Body of pancreas (tissue), 4 donors: ENCODE data around the gene MOV10L1. TPM values are rescaled to one million over a fixed set of nuclear protein-coding genes. Genes with fewer than 3 reads are reported as not detected.

ENCODE experiments used
- ATAC-seq: fragments of 150-250 bp; one replicate; pipeline ENCODE4 v1.9.1; 2016
- DNase-seq, 4 donors: peaks; one replicate each; pipeline ENCODE4 v3.0.0-alpha.2; 2019
- H3K27ac ChIP-seq, 4 donors: fragments of 200-600 bp; sonication (generic); 1 replicate in 3 of 4; 2 replicates in 1 of 4; pipeline versions ENCODE4 v1.5.1 to v1.6.1; 2016 to 2019; ENCODE audit warnings: mild to moderate bottlenecking in 1 of 4, mixed read lengths in 1 of 4, moderate library complexity in 1 of 4
- H3K27me3 ChIP-seq, 2 donors: fragments of 200-600 bp; sonication (generic); one replicate each; pipeline ENCODE4 v1.6.0; 2016; ENCODE audit warnings: mild to moderate bottlenecking in 1 of 2
- H3K36me3 ChIP-seq, 2 donors: fragments of 200-600 bp; sonication (generic); replicated peaks in 1 of 2; 2 replicates each; pipeline ENCODE4 v1.5.1; 2016; ENCODE audit warnings: low read depth in 2 of 2; ENCODE audit not compliant: insufficient read depth in 1 of 2
- H3K4me1 ChIP-seq: fragments of 200-600 bp; sonication (generic); one replicate; pipeline ENCODE4 v1.6.0; 2016
- H3K4me3 ChIP-seq, 2 donors: fragments of 200-600 bp; sonication (generic); 1 replicate in 1 of 2; 2 replicates in 1 of 2; pipeline ENCODE4 v1.5.1; 2016 to 2019
- H3K9me3 ChIP-seq, 3 donors: fragments of 200-600 bp; sonication (generic); 1 replicate in 2 of 3; 2 replicates in 1 of 3; pipeline ENCODE4 v1.5.1; 2016
- CTCF ChIP-seq, 7 experiments: fragments of 450-650 bp in 4 of 7; fragments of 200-600 bp in 3 of 7; sonication (generic) in 3 of 7; IDR thresholded peaks; one replicate each; pipeline ENCODE4 v1.5.1; 2016 to 2019; ENCODE audit warnings: antibody characterized with exemption in 7 of 7
- POLR2A ChIP-seq, 3 donors: fragments of 450-650 bp; IDR thresholded peaks; one replicate each; pipeline ENCODE4 v1.6.1; 2016; ENCODE audit warnings: antibody characterized with exemption in 3 of 3, mild to moderate bottlenecking in 2 of 3
- WGBS, 2 donors: methylation state at CpG; one replicate each; pipeline ENCODE4 v1.1.5; 2017; 5-methylcytosine and 5-hydroxymethylcytosine counted together
- intact Hi-C: fragments of 100-400 bp; cut with DNase I; formaldehyde crosslinking; loops from one replicate; pipeline ENCODE4 v1.15.1; 2023
- total RNA-seq, 2 donors: library from RNA; depleted of rRNA; stranded (reverse); fragments of >200 nt; gene quantifications; one replicate each; pipeline ENCODE4 v1.1.0, GENCODE V29; 2016

Gene MOV10L1
- total RNA-seq, 2 donors from 2014 or later, result 0.52 TPM; not detected in 1

DNA sequence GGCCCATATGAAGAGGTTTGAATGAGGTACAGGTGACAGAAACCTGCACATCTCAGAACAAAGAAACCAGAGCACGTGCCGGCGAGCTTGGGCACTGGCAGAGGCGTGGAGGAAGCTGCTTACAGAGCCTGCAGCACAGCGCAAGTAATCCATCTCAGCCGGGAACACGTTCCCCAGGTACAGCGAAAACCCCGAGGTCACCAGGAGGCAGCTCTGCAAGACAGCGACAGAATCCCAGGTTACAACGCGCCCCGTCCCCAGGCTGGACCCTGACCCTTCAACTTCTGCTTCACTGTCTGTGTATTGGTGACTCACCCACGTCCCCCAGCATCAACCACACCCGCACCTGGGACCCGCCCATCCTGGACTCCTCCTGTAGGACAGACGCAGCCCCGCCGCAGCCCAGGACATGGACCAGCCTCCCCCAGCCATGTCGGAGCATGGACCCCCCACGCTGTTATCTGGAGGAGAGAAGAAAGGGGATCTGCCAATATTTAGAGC is 6.8 kb upstream of the MOV10L1 start:
- H3K9me3 ChIP-seq, result no peaks in the 10 kb centered on the region
- H3K4me3 ChIP-seq, result no peak overlapping the region
- intact Hi-C loops, result no loop called here
- H3K36me3 ChIP-seq, result no peaks in the 10 kb centered on the region
- ATAC-seq (no peak), DNase-seq (no peak)
- no peak overlapping the region for H3K27ac ChIP-seq
- peaks cover 0 to 3% of the 10 kb centered on the region in 2 donors for H3K27me3 ChIP-seq
- no peaks in the 10 kb centered on the region for H3K4me1 ChIP-seq
- 63 to 69% methylated on average over 21 of the region's 21 CpGs for WGBS, 2 donors
- TF ChIP-seq CTCF (IDR thresholded peaks at IDR 0.05) (no peak), POLR2A (IDR thresholded peaks at IDR 0.05) (no peak)

DNA sequence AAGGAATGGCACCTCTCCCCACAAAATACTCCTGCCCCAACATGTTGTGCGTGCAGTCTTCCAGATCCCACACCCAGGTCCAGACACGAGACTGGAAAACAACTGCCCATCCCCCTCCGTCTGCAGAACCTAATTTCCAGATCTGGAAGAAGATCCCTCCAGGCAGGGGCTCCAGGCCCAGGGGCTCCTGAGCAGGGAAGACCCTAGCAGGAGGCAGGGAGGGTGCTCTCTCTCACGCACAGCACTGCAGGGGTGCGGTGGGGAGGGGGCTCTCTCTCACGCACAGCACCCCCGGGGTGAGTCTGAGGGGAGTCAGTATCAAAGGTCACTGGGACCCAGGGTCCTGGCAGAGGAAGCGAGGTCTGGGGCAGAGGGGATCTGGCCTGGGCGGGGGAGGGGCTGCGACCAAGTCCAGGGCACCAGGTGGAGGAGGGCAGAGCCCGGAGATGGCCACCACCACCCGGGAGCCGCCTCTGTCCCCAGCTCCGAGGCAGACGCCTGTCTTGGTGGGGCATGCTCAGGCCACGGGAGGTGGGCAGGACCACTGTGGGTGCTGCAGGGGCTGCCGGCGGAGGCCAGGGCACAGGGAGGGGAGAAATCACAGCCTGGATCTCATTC is 6.2 kb upstream of the MOV10L1 start:
- no peak for TF ChIP-seq POLR2A (IDR thresholded peaks at IDR 0.05)
- TF ChIP-seq CTCF (IDR thresholded peaks at IDR 0.05), result no peak
- DNase-seq (no peak), ATAC-seq (no peak)
- H3K27me3 ChIP-seq, result peaks cover 0 to 3% of the 10 kb centered on the region in 2 donors
- H3K36me3 ChIP-seq, result no peaks in the 10 kb centered on the region
- no peak overlapping the region for H3K27ac ChIP-seq
- WGBS, 2 donors, result 25 to 62% methylated on average over 6 to 14 of the region's 18 CpGs
- no peaks in the 10 kb centered on the region for H3K4me1 ChIP-seq
- H3K4me3 ChIP-seq, result no peak overlapping the region
- no peaks in the 10 kb centered on the region for H3K9me3 ChIP-seq
- intact Hi-C loops, result no loop called here

DNA sequence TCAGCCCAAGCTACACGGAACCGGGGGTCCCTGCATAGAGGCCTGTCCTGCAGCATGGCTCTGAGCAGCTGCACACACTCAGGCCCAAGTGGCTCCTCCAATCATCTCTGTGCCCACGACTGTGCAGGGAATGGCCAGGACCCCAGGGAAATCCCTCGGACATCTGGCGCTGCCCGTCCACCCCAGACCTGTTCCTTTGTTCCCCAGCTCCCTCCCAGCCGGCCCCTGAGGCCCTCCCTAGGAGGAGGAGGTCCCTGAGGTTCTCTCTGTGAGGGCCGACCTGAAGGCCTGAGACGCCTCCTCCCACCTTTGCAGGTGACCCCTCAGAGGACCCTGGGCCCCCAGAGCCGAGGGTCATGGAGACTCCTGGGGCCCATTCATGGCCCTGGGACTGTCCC is 5.7 kb upstream of the MOV10L1 start:
- no peaks in the 10 kb centered on the region for H3K9me3 ChIP-seq
- TF ChIP-seq POLR2A (IDR thresholded peaks at IDR 0.05) (no peak), CTCF (IDR thresholded peaks at IDR 0.05) (no peak)
- no peak for DNase-seq
- no peak overlapping the region for H3K27ac ChIP-seq
- H3K36me3 ChIP-seq, result no peaks in the 10 kb centered on the region
- no peak for ATAC-seq
- WGBS, 2 donors, result 67 to 80% methylated on average over 5 to 10 of the region's 10 CpGs
- H3K27me3 ChIP-seq, result peaks cover 0 to 3% of the 10 kb centered on the region in 2 donors
- H3K4me3 ChIP-seq, result no peak overlapping the region
- intact Hi-C loops, result no loop called here
- H3K4me1 ChIP-seq, result no peaks in the 10 kb centered on the region

DNA sequence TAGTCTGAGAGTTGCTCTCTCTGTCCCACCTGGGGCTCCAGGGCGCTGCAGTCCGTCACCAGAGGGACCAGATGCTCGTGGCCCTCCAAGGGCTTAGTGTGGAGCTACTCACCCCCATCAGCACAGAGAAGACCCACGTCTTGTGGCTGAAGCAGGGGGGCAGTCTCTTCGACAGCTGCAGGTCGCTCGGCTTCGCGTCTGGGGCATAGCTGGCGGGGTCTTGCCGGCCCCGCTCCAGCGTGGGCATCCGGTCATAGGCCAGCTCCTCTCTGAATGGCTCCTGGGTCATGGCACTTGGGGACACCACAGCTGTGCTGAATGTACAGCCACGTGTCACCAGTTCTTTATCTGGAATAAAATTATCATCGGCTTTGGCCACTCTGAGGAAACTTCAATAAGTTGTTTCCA is 5.2 kb upstream of the MOV10L1 start:
- intact Hi-C loops, result no loop called here
- Histone ChIP-seq H3K36me3 (no peaks in the 10 kb centered on the region), H3K27me3 (peaks cover 0 to 3% of the 10 kb centered on the region in 2 donors), H3K9me3 (no peaks in the 10 kb centered on the region), H3K27ac (no peak overlapping the region), H3K4me3 (no peak overlapping the region), H3K4me1 (no peaks in the 10 kb centered on the region)
- no peak for TF ChIP-seq CTCF (IDR thresholded peaks at IDR 0.05)
- TF ChIP-seq POLR2A (IDR thresholded peaks at IDR 0.05), result no peak
- DNase-seq, result no peak
- 73 to 74% methylated on average over 9 to 16 of the region's 16 CpGs for WGBS, 2 donors
- ATAC-seq, result no peak
